Measurements from ENCODE around the gene SAXO1.
"Not testable (repeated sequence)": the region's sequence is repeated elsewhere in the genome, so short reads cannot be mapped to it uniquely, and the experiment has no call there.

Gene SAXO1, protein sequence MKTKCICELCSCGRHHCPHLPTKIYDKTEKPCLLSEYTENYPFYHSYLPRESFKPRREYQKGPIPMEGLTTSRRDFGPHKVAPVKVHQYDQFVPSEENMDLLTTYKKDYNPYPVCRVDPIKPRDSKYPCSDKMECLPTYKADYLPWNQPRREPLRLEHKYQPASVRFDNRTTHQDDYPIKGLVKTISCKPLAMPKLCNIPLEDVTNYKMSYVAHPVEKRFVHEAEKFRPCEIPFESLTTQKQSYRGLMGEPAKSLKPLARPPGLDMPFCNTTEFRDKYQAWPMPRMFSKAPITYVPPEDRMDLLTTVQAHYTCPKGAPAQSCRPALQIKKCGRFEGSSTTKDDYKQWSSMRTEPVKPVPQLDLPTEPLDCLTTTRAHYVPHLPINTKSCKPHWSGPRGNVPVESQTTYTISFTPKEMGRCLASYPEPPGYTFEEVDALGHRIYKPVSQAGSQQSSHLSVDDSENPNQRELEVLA

GRCh38 chr9:19033015-19033414 lies at the start of gene SAXO1:
TSS of gene SAXO1 (minus strand) at chr9:19033209. CDS start at chr9:19032908, 301 bp downstream.
- no peak for DNase-seq (ENCODE audit: low read depth, low spot score)

GRCh38 chr9:19074836-19075235 lies 41.8 kb upstream of the SAXO1 start:
- no peak for DNase-seq (ENCODE audit: low read depth, low spot score)

- no peak for DNase-seq (ENCODE audit: low read depth, low spot score)
These were observed 41.2 kb upstream of the SAXO1 start for GRCh38 chr9:19074229-19074628.

- no peak for DNase-seq (ENCODE audit: low read depth, low spot score)
These were observed 24.0 kb upstream of the SAXO1 start for GRCh38 chr9:19057033-19057432.

DNA sequence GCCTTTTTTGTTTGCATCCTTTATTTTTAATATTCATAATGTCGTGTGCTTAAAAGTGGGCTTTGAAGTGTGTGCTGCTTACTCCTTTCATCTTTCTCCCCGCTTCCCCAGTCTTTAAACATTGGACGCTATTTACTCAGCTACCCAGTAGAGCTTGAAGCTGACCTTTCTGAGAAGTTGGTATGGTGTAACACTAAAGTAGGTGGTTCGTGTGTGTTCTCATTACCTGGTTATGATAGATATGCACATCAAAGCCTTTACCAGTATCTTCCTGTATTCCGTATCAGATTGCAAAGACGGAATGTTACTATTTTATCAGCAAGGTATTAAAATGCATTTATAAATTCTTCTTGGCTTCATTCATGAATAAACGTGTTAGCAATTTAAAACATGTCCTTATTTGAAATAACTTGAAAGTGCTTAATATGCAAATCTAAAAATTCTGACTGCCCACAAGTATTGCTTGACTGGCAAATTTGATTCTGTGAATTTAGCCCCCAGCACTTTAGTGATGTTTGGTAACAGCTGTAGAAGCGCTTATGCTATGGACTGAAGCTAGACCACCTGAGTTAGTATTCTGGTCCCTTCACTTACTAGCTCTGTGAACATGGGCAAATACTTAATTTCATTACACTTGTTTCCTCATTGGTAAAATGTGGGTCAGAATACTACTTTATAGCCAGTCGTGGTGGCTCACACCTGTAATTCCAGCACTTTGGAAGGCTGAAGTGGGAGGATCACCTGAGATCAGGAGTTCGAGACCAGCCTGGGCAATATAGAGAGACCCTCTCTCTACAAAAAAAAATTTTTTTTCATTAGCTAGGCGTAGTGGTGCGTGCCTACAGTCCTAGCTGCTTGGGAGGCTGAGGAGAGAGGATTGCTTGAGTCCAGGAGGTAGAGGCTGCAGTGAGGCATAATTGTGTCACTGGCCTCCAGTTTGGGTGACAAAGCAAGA lies 17.9 kb upstream of the SAXO1 start:
- no peak for DNase-seq (ENCODE audit: low read depth, low spot score)

- no peak for DNase-seq (ENCODE audit: low read depth, low spot score)
These were observed 17.1 kb upstream of the SAXO1 start for GRCh38 chr9:19049917-19050636.

- DNase-seq (ENCODE audit: low read depth, low spot score): peak; percentile 85
These were observed 16.2 kb upstream of the SAXO1 start, which contains the start of gene RRAGA for GRCh38 chr9:19048966-19049916. TSS of gene RRAGA (plus strand) at chr9:19049427. CDS start at chr9:19049660, 233 bp downstream.

DNA sequence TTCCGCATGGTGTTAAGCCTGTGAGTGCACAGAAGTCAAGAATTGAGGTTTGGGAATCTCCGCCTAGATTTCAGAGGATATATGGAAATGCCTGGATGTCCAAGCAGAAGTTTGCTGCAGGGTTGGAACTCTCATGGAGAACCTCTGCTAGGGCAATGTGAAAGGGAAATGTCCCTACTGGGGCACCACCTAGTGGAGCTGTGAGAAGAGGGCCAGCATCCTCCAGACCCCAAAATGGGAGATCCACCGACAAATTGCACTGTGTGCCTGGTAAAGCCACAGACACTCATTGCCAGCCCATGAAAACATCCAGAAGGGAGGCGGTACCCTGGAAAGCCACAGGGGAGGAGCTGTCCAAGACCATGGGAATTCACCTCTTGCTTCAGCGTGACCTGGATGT lies 3.6 kb upstream of the SAXO1 start:
- no peak for DNase-seq (ENCODE audit: low read depth, low spot score)

DNA sequence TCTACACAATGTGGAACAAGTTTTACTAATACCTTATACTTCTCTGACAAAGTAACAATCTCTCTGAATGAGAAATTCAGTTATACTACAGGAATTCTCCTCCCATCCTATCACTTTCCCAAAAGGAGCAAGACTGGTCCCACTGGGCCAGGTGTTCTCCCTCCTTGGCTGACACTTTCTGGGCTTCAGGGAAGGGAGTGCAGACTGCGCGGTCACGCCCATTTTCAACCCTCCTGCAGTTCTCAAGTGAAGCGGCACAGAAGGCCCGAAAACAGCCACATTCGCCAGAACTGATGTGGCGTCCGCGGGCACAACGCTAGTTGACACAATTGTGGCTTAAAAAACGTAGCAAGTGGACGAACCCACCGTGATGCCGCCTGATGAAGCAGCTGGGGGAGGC lies 603 bp downstream of the SAXO1 start:
- no peak for DNase-seq (ENCODE audit: low read depth, low spot score)

- no peak for DNase-seq (ENCODE audit: low read depth, low spot score)
These were observed 2.1 kb downstream of the SAXO1 start for GRCh38 chr9:19030899-19031298.

- DNase-seq (ENCODE audit: low read depth, low spot score): no peak
These were observed 4.1 kb downstream of the SAXO1 start for GRCh38 chr9:19028835-19029451.

DNA sequence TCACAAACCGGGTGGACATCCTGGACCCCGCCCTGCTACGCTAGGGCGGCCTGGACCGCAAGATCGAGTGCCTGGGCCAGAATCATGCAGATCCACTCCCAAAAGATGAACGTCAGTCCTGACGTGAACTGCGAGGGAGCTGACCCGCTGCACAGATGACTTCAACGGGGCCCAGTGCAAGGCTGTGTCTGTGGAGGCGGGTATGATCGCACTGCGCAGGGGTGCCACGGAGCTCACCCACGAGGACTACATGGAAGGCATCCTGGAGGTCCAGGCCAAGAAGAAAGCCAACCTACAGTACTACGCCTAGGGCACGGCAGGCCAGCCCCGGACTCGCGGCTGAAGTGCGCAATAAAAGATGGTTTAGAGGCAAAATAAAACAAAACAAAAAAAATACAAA lies 5.2 kb downstream of the SAXO1 start:
- DNase-seq (ENCODE audit: low read depth, low spot score): no peak

GRCh38 chr9:19026375-19026774 lies 6.6 kb downstream of the SAXO1 start:
- DNase-seq (ENCODE audit: low read depth, low spot score): no peak

GRCh38 chr9:19023078-19023477 lies 9.9 kb downstream of the SAXO1 start:
- no peak for DNase-seq (ENCODE audit: low read depth, low spot score)

DNA sequence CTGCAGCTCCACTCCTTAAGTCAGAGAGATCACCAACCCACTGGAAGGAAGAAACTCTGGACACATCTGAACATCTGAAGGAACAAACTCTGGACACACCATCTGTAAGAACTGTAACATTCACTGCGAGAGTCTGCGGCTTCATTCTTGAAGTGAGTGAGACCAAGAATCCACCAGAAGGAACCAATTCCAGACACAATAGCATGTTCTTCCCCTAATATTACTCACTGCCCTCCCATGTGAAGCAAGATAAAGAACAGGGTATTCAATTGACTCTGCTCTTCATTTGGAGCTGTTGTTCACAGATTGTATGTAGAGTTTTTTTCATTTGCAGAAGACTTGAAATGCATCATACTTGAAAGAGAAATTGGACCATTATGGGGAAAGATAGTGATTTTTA lies 10.8 kb downstream of the SAXO1 start:
- DNase-seq (ENCODE audit: low read depth, low spot score): no peak

DNA sequence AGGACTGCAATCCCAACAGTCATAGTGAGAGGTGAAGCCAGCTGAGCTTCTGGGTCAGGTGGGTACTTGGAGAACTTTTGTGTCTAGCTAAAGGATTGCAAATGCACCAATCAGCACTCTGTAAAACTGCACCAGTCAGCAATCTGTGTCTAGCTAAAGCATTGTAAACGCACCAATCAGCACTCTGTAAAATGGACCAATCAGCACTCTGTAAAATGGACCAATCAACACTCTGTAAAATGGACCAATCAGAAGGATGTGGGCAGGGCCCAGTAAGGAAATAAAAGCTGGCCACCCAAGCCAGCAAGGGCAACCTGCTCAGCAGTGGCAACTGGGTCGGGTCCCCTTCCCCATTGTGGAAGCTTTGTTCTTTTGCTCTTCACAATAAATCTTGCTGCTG lies 11.4 kb downstream of the SAXO1 start:
- not testable (repeated sequence) for DNase-seq (ENCODE audit: low read depth, low spot score)

DNA sequence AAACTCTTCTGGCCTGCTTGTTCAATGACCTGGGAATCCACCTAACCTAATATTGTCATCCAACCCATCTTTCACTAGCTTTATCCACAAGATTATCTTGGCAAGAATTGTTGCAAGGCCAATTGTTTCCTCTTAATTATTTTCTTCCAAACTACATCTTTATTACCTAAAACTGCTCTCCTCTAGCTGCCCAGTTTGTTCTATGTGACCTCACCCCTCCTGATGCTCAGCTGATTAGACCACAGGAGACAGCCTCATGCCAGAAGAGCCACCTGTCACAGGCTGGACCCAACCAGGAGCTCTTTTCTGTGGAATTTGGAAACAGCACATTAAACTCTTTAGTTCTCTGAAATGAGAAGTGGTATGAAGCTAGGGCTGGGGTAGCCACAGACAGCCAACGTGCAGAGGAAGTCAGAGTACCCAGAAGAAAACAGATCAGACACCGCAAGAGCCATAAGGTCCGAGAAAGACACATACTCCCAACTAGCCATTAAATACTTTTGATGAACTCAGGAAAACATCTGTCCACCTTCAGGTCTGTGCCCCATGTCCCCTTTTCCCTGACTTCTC lies 12.0 kb downstream of the SAXO1 start:
- DNase-seq (ENCODE audit: low read depth, low spot score): no peak

DNA sequence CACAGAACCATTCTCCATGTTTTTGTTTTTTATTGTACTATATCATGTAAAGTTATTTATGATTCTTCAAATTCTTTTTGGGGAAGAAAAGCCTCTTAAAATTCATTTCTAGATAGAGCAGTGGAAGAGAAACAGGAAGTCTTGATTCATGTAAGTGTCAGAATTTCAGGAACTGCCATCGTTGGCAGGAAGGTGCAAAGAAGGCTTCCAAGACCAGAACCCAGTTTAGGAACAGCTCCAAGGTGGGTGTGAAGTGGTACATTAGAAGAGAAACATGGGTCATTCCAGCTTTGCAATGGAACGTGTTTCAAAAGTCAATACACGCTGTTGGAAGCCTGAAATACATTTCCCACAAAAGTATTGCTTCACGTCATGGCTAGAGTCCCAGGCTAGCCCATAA lies 14.8 kb downstream of the SAXO1 start:
- DNase-seq (ENCODE audit: low read depth, low spot score): no peak

- no peak for DNase-seq (ENCODE audit: low read depth, low spot score)
These were observed 23.5 kb downstream of the SAXO1 start for GRCh38 chr9:19009391-19009965.
